ENCODE data around the gene ITIH4.

DNA sequence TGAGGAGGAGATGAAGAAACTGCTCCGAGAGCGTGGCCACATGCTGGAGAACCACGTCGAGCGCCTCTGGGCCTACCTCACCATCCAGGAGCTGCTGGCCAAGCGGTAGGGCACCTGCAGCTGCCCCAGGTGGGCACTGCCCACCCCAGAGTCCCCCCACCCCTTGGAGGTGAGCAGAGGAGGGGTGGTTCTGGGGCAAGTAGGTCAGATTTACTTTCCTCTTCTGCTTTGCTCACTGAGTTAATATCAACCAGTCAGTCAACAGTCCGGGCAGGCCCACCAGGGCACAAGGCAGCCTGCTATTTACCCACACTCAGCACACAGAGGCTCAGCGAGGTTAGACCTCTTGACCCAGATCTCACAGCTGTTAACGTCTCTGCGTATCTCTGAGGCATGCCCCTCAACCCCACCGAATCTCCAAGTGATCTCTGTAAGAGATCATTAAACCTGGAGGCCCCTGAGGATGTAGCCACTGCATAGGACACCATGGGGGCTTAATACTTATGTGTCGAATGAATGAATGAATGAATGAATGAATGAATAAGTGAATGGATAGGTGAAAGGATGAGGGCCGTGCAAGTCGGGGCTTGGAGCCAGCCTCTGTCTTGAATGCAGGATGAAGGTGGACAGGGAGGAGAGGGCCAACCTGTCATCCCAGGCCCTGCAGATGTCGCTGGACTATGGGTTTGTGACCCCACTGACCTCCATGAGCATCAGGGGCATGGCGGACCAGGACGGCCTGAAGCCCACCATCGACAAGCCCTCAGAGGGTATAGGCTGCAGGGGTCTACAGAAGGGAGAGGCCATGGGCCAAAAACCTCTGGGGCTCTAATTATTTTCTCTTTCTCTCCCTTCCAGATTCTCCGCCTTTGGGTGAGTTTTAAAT lies 43.9 kb downstream of the ITIH4 start:
- TF ChIP-seq HDGF (IDR thresholded peaks at IDR 0.05): no peak
- TF ChIP-seq, protein P1, sequence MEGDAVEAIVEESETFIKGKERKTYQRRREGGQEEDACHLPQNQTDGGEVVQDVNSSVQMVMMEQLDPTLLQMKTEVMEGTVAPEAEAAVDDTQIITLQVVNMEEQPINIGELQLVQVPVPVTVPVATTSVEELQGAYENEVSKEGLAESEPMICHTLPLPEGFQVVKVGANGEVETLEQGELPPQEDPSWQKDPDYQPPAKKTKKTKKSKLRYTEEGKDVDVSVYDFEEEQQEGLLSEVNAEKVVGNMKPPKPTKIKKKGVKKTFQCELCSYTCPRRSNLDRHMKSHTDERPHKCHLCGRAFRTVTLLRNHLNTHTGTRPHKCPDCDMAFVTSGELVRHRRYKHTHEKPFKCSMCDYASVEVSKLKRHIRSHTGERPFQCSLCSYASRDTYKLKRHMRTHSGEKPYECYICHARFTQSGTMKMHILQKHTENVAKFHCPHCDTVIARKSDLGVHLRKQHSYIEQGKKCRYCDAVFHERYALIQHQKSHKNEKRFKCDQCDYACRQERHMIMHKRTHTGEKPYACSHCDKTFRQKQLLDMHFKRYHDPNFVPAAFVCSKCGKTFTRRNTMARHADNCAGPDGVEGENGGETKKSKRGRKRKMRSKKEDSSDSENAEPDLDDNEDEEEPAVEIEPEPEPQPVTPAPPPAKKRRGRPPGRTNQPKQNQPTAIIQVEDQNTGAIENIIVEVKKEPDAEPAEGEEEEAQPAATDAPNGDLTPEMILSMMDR (IDR thresholded peaks at IDR 0.05 in 2 of 3, conservative IDR thresholded peaks at IDR 0.05 in 1 of 3; ENCODE audit: control insufficient read depth in 2 of 3, extremely low read depth in 1 of 3, insufficient read depth in 1 of 3, low read depth in 3 of 3, low read length in 3 of 3): no peak
- TF ChIP-seq RCOR1 (conservative IDR thresholded peaks at IDR 0.05; ENCODE audit: low read depth, low read length): no peak
- TF ChIP-seq RB1 (IDR thresholded peaks at IDR 0.05; ENCODE audit: borderline replicate concordance): no peak
- no peak for TF ChIP-seq EP300 (IDR thresholded peaks at IDR 0.05; ENCODE audit: borderline replicate concordance in 1 of 2, control insufficient read depth in 1 of 2, low read depth in 2 of 2, low read length in 2 of 2)
- TF ChIP-seq RAD21 (IDR thresholded peaks at IDR 0.05; ENCODE audit: insufficient read depth, low read depth, low read length): no peak

All from GM12878 (cell line).